ENCODE measurements around the gene HCK. TPM values are rescaled to one million over a fixed set of nuclear protein-coding genes. Genes with fewer than 3 reads are reported as not detected.

The HCK gene
- not detected in 2 replicates for total RNA-seq (2014; rRNA removed; shearing (Covaris generic))
- not detected in 2 replicates for polyA plus RNA-seq (2014; cell fraction: nucleus; rRNA removed)

- no peak for DNase-seq (ENCODE audit: extremely low read depth, low read depth)
Observed at GRCh38 chr20:32052090-32052777, at the start of gene HCK. TSS of gene HCK (plus strand) at chr20:32052242.

DNA sequence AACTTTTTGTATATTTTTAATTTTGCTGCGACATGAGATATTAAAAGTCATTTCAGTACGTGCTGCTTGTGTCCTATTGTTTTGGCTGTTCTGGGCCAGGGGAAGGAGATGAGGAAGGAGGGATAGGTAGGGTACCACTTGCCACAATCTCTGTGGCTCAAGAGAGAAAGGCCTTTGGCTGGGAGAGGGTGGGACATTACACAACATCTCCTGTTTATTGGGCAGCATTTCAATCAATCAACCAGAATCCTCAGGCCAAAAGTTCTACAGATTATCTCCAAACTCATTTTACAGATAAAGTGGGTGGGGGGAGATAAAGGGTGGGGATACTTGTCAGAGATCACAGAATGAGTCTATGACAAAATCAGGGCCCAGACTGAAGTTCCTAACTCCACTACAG lies 48.7 kb upstream of the HCK start:
- no peak for DNase-seq (ENCODE audit: extremely low read depth, low read depth)

DNA sequence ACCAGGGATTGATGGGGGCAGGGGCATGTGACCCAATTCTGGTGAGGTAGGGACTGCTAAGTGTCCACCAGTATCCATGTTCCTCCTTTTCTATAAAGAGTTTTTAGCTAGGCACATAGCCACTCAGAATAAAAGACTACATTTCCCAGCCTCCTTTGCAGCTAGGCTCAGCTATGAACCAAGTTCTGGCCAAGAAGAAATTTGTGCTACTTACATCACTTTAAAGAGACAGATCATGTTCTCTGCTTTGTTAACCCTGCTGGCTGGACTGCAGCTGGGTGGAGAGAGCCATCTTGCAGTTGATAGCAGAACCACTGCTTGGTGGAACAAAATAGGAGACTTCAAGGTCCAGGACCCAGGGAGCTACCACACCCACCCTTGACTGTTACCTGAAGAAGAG lies 47.1 kb upstream of the HCK start:
- no peak for DNase-seq (ENCODE audit: extremely low read depth, low read depth)

GRCh38 chr20:32006053-32006452 lies 46.0 kb upstream of the HCK start:
- DNase-seq (ENCODE audit: extremely low read depth, low read depth) = no peak

DNA sequence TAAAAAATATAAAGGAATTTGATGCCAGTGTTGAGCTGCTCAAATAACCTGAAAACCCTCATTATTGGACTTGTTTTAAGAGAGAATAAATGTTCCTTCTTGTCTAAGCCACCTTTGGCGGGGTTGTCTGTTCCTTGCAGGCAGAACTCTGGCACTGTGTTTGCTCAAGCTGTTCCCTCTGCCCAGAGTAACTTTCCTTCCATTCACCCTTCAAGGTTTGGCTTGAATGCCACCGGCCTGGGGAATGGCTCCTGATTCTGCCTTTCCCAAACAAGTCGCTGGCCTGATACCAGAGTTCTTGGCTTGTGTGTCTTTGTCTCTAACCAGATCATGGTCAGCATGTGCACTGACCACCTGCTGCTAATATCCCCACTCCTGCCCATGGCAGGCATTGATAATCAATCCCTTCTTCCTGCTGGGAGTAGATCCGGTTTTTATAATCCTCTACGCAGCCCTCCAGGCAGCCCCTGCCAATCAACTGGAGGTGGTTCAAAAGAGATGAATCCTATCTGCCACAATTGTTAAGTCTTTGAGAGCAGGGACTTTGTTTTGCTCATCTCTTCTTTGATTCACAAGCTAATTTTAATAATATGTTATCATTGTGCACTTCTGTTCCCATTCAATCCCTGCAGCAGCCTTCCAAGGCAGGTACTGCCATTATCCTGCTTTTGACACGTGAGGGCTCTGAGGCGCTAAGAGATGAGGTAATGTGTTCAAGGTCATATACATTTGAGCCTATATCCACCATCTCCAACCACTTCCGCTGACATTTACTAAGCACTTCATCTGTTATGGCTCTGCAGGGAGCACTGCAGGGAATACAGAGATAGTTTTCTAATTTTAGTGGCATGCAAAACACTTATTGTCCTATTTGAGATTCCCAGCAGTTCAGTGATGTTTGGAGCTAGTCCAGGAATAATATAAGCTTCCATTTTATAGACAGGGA lies 44.9 kb upstream of the HCK start:
- no peak for DNase-seq (ENCODE audit: extremely low read depth, low read depth)

DNA sequence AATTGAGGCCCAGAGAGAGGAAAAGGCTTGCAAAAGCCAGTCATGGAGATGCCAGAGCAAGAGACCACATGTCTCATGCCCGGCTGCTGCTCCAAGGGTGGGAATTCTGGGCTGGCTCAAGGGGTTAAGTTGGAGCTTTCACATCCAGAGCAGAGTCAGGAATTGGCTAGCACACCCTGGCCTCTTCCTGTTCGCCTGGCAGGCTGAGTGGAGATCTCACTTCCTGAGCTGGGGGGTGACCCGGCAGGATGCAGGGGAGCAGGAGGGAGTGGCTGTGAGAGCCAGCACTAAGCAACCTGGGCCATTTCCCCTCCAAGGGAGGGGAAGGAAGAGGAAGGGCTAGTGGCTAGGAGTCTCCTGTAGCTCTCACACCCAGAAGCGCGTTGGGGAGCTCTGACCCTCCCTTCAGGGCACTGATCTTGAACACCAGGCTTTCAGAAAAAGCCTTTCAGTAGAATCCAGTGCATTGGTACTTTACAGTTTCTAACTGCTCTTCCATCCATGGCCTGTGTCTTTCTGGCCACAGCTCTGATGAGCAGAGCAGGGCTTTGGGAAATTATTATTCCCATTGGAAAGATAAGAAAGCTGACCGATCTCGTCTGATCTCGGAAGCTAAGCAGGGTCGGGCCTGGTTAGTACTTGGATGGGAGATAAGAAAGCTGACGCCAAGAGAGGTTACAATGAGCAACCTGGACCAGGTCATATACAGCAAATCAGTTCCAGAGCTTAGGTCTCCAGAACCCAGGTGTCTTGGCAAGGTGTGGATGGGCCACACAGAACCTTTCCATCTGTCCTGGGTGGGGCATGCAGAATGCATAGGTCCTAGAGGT lies 44.0 kb upstream of the HCK start:
- no peak for DNase-seq (ENCODE audit: extremely low read depth, low read depth)

GRCh38 chr20:32009564-32009963 lies 42.5 kb upstream of the HCK start:
- DNase-seq (ENCODE audit: extremely low read depth, low read depth) = no peak

GRCh38 chr20:32010101-32010500 lies 41.9 kb upstream of the HCK start, which contains the start of gene CCM2L:
TSS of gene CCM2L (plus strand) at chr20:32010438. CDS start at chr20:32010455, 17 bp downstream.
- DNase-seq (ENCODE audit: extremely low read depth, low read depth) = no peak

GRCh38 chr20:32010666-32011065 lies 41.4 kb upstream of the HCK start:
- no peak for DNase-seq (ENCODE audit: extremely low read depth, low read depth)

DNA sequence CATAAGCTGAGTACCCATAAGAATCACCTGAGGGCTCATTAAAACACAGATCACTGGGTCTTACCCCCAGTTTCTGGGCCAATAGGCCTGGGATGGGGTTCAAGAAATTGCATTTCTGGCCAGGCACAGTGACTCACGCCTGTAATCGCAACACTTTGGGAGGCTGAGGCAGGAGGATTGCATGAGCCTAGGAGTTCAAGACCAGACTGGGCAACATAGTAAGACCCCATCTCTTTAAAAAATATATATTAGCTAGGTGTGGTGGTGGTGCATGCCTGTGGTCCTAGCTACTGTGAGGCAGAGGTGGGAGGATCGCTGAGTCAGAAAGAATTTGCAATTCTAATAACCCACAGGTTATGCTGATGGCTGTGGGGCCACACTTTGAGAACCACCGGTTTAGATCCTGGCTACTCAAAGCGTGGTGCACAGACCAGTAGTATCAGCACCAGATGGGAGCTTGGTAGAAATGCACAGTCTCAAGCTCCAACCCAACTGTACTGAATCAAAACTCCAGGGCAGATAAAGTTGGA lies 39.8 kb upstream of the HCK start:
- no peak for DNase-seq (ENCODE audit: extremely low read depth, low read depth)

DNA sequence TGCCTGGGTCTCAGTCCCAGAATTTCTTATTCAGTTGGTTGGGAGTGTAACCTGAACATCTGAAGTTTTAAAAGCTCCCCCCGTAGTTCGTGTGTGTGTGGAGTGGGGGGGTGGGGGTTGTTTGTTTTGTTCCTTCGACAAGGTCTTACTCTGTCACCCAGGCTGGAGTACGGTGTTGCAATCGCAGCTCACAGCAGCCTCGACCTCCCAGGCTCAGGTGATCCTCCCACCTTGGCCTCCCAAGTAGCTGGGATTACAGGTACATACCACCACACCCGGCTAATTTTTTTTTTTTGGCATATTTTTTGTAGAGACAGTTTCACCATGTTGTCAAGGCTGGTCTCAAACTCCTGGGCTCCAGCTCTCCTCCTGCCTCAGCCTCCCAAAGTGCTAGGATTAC lies 38.7 kb upstream of the HCK start:
- no peak for DNase-seq (ENCODE audit: extremely low read depth, low read depth)

DNA sequence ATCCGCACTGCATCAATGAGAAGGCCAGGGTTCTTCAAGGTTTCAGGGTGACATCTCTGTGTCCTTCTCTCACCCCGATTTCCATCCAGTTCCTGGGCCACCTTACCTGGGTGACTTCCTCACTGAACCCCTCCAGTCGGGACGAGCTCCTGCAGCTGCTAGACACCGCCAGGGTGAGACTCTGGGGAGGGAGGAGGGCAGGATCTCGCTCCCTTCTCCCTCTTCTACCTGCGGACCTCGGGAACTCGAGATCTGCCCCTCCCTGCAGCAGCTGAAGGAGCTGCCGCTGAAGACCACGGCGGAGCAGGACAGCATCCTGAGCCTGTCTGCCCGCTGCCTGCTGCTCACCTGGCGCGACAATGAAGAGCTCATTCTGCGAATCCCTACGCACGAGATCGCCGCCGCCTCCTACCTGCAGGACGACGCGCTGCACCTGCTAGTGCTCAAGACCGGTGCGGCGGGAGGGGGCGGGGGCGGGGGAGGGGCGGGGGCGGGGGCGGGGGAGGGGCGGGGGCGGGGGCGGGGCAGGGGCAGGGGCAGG lies 34.3 kb upstream of the HCK start:
- DNase-seq (ENCODE audit: extremely low read depth, low read depth) = no peak

DNA sequence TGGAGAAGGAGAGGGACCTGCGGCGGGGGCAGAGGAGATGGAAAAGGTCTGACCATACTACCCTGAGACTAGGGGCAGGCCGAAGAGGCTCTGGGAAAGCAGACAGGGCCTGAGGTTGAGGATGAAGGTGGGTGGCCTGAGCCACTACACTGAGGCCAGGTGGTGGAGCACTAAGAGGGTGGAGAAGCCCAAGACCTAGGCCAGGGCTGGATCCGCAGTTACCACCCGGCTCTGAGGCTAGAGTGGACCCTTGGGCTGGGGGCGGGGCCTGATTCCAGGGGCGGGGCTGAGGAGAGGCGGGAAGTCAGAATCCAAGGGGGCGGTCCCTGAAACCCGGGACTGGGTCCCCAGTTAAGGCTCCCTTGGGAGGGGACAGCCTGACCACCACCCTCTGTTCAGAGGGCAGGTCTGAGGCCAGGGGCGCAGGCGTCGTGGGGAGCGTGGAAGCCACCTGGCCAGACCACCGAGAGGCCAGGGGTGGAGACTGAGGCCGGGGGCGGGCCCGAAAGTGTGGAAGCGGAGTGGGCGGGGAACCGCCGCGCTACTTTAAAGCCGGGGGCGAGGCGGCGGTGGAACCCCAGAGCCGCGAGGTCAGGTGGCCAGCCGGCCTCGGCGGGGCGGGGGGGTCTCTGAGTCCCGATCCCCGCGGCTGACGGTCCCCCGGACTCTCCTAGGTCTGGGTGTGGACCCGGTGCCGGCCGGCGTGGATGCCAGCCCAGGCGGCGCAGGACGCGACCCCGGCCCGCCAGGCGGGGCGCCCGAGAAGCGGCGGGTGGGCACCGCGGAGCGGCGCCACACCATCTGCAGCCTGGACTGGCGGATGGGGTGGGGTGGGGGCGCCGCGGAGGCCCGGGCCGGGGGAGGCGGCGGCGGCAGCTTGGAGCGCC lies 33.5 kb upstream of the HCK start:
- no peak for DNase-seq (ENCODE audit: extremely low read depth, low read depth)

DNA sequence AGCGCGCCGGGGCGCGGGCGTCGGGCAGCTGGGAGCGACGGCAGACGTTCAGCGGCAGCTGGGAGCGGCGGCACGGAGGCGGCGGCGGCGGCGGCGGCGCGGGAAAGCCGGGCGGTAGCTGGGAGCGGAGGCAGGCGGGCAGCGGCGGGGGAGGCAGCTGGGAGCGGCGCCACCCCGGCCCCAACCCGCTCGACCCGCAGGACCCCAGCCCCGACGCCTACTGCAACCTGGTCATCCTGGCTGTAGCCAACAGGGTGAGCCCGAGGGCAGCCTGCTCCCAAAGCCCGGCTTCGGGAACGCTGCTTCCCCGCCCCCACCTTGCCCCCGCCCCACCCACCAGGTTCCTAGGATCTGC lies 32.9 kb upstream of the HCK start:
- DNase-seq (ENCODE audit: extremely low read depth, low read depth) = no peak

DNA sequence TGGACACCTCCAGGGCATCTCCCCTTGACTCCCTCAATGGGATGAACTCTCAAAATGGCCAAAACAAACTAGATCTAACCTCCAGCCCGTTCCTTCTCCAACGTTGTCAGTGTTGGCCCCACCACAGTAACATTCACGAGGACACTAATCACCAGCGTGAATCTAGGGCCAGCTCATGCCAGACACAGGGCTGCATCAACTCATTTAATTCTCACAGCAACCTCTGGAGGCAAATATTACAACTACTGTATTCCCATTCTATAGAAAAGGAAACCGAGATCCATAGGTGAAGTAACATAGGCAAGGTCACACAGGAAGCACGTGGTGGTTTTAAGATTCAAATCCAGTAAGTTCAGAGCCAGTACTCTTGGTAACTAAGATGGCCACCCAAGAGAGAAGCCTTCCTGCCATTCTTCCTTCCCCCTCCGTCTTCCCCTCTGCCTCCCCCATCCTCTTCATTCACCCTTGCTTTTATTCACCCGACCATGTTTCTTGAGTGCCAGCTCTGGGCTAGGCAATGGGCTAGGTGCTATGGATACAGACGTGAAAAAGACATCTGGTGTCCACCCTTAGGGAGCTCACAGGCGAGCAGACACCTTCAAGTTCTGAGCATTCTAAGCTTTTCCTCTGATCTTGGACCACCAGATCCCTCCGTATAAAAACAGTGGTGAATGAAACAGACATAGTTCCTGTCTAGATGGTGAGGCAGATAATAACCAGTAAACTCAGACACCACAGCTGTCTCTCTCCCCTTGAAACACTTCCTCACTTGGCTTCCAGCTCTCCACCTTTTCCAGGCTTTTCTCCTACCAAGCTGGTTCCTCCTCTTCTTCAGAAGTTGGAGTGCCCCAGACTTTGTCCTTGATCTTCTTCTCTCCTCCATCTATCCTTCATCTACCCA lies 32.2 kb upstream of the HCK start:
- no peak for DNase-seq (ENCODE audit: extremely low read depth, low read depth)

DNA sequence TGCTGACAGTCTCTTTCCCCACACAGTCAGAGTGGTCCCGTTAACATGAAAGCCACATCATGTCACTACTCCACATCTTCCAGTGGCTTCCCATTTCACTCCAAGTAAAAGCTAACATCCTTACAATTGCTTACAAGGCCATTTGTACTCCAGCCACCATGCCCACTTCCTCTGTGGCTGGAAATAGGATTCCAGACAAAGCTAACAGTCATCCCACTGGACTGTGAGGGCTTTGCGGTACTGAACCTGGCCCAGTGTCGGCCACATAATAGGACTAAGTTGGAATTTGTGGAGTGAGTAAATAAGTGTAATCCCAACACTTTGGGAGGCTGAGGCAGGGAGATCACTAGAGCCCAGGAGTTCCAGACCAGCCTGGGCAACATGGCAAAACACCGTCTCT lies 31.0 kb upstream of the HCK start:
- no peak for DNase-seq (ENCODE audit: extremely low read depth, low read depth)

GRCh38 chr20:32024683-32025295 lies 27.3 kb upstream of the HCK start:
- DNase-seq (ENCODE audit: extremely low read depth, low read depth) = no peak

DNA sequence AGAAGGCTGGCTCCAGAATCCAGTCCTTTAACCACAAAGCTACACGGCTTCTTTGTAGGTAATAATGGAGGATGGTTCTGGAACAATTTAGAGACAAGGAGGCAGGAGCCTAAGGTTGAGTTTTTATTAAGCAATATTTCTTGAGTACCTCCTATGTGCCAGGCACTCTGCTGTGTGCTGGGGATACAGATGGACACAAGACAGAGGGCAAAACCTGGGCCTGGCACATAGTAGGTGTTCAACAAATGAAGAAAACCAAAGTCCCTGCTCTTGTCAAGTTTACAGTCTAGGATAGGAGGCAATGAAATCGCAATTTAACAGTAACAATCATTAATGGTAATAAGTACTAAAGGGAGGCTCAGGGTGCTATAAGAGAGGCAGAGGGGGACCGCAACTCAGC lies 24.4 kb upstream of the HCK start:
- no peak for DNase-seq (ENCODE audit: extremely low read depth, low read depth)
